Ishikawa (cell line): ENCODE results near the gene RAPGEF5.

Source experiments
- CEBPB ChIP-seq: IDR thresholded peaks from 2 replicates; pipeline ENCODE4 v1.6.1; 2012
- EGR1 ChIP-seq: IDR thresholded peaks from 2 replicates; pipeline ENCODE4 v1.6.1; 2012
- RAD21 ChIP-seq: IDR thresholded peaks from 2 replicates; pipeline ENCODE4 v1.6.1; 2012; ENCODE audit warnings: low read depth
- TAF1 ChIP-seq: IDR thresholded peaks from 2 replicates; pipeline ENCODE4 v1.6.1; 2012; ENCODE audit warnings: low read depth, mild to moderate bottlenecking
- TCF12 ChIP-seq: IDR thresholded peaks from 2 replicates; pipeline ENCODE4 v1.6.1; 2012; ENCODE audit warnings: low read depth
- TEAD4 ChIP-seq: IDR thresholded peaks from 2 replicates; pipeline ENCODE4 v1.6.1; 2012
- YY1 ChIP-seq: IDR thresholded peaks from 2 replicates; pipeline ENCODE4 v1.6.1; 2012; ENCODE audit warnings: low read depth

- TF ChIP-seq TAF1 (no peak), RAD21 (no peak), TCF12 (no peak), CEBPB (no peak), EGR1 (no peak), TEAD4 (no peak), YY1 (no peak)
Observed at GRCh38 chr7:22181663-22182062, 175.3 kb downstream of the RAPGEF5 start.
